Activated T-helper 1 cell treated with anti-CD3 and anti-CD28 coated beads, Interleukin-12 subunit alpha, Interleukin-12 subunit beta, Interleukin-2, Interleukin-4 antibody, amounts not matched to agents 30 ng/mL and 10 ng/mL and 1 ng/mL, durations not matched to agents 14 hours and 24 hours and 36 hours (primary cell): ENCODE data around the gene ABLIM1. TPM values are rescaled to one million over a fixed set of nuclear protein-coding genes. Genes with fewer than 3 reads are reported as not detected.
A peak's percentile ranks its signal among the peaks of the same experiment; 100 is the strongest.

Experiments used
- DNase-seq: peaks from one replicate; pipeline ENCODE4 v3.0.0; 2021; ENCODE audit warnings: low spot score
- H3K27ac Mint-ChIP-seq: one replicate; pipeline ENCODE4 v1.8.0; 2021; ENCODE audit warnings: mild to moderate bottlenecking, mixed read lengths
- H3K27me3 Mint-ChIP-seq: one replicate; pipeline ENCODE4 v1.8.0; 2022; ENCODE audit warnings: mild to moderate bottlenecking, moderate library complexity, mixed read lengths; ENCODE audit not compliant: insufficient read depth
- H3K36me3 Mint-ChIP-seq: one replicate; pipeline ENCODE4 v1.8.0; 2021; ENCODE audit warnings: low read depth, mixed read lengths
- H3K4me1 Mint-ChIP-seq: one replicate; pipeline ENCODE4 v1.8.0; 2021; ENCODE audit warnings: low read depth, mixed read lengths
- H3K4me3 Mint-ChIP-seq: one replicate; pipeline ENCODE4 v1.8.0; 2021; ENCODE audit warnings: mild to moderate bottlenecking, moderate library complexity, mixed read lengths
- H3K9me3 Mint-ChIP-seq: one replicate; pipeline ENCODE4 v1.8.0; 2021; ENCODE audit warnings: mixed read lengths
- intact Hi-C: fragments of 100-400 bp; cut with micrococcal nuclease; formaldehyde crosslinking; loops from one replicate; pipeline ENCODE4 v1.15.1; 2024
- total RNA-seq: library from RNA; stranded (reverse); gene quantifications from 2 replicates; pipeline ENCODE4 v1.2.3, GENCODE V29; 2022

ABLIM1 gene
- total RNA-seq, 1 donor from 2014 or later: 14.2 TPM

DNA sequence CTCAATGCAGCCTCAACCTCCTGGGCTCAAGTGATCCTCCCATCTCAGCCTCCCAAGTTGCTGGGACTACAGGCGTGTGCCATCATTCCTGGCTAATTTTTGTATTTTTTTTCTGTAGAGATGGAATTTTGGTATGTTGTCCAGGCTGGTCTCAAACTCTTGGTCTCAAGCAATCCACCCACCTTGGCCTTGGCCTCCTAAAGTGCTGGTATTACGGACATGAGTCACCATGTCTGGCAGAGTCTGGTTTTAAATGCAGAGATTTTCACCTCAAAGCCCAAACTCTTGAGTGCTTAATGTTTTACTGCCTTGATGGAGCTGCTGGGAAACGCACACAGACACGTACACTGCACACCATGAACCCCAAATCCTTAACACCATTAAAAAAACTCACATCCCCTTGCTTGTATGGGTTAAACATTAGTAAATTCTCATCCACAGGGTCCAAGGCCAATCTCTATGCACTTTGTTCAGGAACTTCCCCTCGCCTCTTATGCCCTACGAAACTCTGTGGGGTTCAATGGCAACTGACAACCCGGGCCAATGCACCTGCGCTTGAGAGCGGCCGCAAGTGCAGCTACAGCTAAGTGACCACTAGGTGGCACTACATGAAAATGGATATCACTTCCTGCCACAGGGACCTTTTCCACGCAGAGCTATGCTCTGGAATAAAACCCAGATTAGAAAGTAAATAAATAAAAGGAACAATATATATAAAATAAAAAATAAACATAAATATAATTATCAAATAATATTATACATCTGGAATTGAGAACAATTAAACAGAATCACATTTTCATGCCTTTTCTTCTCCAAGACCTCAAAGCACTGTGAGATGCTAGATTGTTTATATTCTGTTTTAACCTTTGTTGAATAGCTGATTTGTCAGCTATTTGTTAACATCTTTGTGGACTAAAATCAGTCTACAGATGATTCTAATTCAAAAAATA is 186.8 kb downstream of the ABLIM1 start:
- no peaks in the 10 kb centered on the region for H3K27me3 Mint-ChIP-seq
- intact Hi-C loops: loop anchor here (1.0 to 10.0 kb wide), 9 partner anchors 55 to 654 kb away; no protein-coding TSS in a partner anchor
- peaks cover 31% of the 10 kb centered on the region for H3K4me1 Mint-ChIP-seq
- H3K36me3 Mint-ChIP-seq: peaks cover 11% of the 10 kb centered on the region
- peak; percentile 54 for DNase-seq
- H3K4me3 Mint-ChIP-seq: no peak overlapping the region
- no peaks in the 10 kb centered on the region for H3K9me3 Mint-ChIP-seq
- H3K27ac Mint-ChIP-seq: no peak overlapping the region

DNA sequence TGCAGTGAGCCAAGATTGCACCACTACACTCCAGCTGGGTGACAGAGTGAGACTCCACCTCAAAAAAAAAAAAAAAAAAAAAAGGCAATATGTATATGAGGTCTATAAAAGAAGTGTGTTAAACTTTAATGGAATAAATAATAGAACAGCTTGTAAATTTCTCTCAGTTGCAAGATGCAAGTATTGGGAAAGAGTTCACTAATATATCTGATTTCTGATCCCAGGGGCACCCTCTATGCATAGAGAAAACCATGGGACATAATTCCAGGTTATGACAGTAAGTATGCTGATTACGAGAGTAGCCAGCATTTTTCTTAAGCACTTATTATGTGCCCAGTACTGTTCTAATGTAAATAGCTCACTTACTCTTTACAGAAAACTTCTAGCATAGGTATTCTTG is 187.7 kb downstream of the ABLIM1 start:
- intact Hi-C loops: loop anchor here (2.0 to 10.0 kb wide), 4 partner anchors 147 to 654 kb away; no protein-coding TSS in a partner anchor
- peaks cover 13% of the 10 kb centered on the region for H3K36me3 Mint-ChIP-seq

GRCh38 chr10:114458955-114459354 is 199.1 kb downstream of the ABLIM1 start:
- H3K9me3 Mint-ChIP-seq: no peaks in the 10 kb centered on the region
- H3K36me3 Mint-ChIP-seq: peaks cover 15% of the 10 kb centered on the region
- intact Hi-C loops: loop anchor here (1.0 kb wide), 1 partner anchor 155 kb away; no protein-coding TSS in a partner anchor
- H3K27me3 Mint-ChIP-seq: no peaks in the 10 kb centered on the region
- H3K4me1 Mint-ChIP-seq: peaks cover 9% of the 10 kb centered on the region
- H3K27ac Mint-ChIP-seq: no peak overlapping the region
- no peak overlapping the region for H3K4me3 Mint-ChIP-seq
- no peak for DNase-seq

More for the DNA sequence above, 187.7 kb downstream of the ABLIM1 start:
- peaks cover 27% of the 10 kb centered on the region for H3K4me1 Mint-ChIP-seq
- no peaks in the 10 kb centered on the region for H3K27me3 Mint-ChIP-seq
- H3K9me3 Mint-ChIP-seq: no peaks in the 10 kb centered on the region
- H3K4me3 Mint-ChIP-seq: no peak overlapping the region
- H3K27ac Mint-ChIP-seq: no peak overlapping the region
- DNase-seq: no peak

GRCh38 chr10:114458216-114458920 is 199.7 kb downstream of the ABLIM1 start:
- DNase-seq: no peak
- intact Hi-C loops: no loop called here
- Mint-ChIP-seq H3K9me3 (no peaks in the 10 kb centered on the region), H3K27ac (no peak overlapping the region), H3K27me3 (no peaks in the 10 kb centered on the region), H3K4me1 (peaks cover 9% of the 10 kb centered on the region), H3K4me3 (no peak overlapping the region), H3K36me3 (peaks cover 12% of the 10 kb centered on the region)

DNA sequence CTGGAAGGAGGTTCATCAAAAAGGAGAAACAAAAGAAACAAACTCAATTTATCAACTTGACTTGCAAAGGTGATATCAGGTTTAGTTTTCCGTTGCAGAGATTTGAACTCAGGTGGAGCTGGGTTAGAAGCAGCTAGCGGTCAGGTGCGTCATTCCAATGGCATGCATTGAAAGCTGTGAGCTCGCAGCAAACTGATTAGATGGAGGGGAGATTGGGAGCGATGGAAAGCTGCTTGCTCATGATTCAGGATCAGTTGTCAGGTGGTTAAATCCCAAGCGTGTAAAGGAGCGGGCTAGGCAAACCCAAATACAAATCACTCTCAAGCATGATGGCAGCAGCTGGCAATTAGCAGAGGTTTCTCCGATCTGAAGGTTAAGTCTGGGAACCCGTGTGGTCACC is 204.5 kb downstream of the ABLIM1 start:
- intact Hi-C loops: no loop called here
- DNase-seq: no peak
- Mint-ChIP-seq H3K4me3 (no peak overlapping the region), H3K27me3 (no peaks in the 10 kb centered on the region), H3K9me3 (no peaks in the 10 kb centered on the region), H3K4me1 (no peaks in the 10 kb centered on the region), H3K27ac (no peak overlapping the region), H3K36me3 (peaks cover 7% of the 10 kb centered on the region)

DNA sequence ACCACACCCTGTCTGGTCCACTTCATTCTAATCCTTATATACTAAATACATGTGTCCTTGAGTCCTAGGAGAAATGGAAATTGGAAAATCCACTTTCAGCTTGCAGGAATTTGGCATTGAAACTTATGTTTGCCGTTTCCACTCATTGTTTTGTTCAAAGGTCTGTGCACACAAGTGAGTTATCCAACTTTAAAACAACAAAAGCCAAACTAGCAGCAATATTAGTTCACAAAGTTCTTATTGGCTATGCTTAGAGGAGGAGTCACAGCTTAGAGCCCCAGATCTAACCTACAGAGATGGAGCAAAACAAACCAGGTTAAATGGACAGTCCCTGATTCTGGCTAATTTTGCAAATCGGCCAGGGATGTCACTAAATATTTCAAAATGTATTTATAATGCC is 209.2 kb downstream of the ABLIM1 start:
- peaks cover 13% of the 10 kb centered on the region for H3K36me3 Mint-ChIP-seq
- no peaks in the 10 kb centered on the region for H3K9me3 Mint-ChIP-seq
- H3K27ac Mint-ChIP-seq: no peak overlapping the region
- intact Hi-C loops: no loop called here
- no peaks in the 10 kb centered on the region for H3K27me3 Mint-ChIP-seq
- no peak for DNase-seq
- H3K4me3 Mint-ChIP-seq: no peak overlapping the region
- no peaks in the 10 kb centered on the region for H3K4me1 Mint-ChIP-seq

DNA sequence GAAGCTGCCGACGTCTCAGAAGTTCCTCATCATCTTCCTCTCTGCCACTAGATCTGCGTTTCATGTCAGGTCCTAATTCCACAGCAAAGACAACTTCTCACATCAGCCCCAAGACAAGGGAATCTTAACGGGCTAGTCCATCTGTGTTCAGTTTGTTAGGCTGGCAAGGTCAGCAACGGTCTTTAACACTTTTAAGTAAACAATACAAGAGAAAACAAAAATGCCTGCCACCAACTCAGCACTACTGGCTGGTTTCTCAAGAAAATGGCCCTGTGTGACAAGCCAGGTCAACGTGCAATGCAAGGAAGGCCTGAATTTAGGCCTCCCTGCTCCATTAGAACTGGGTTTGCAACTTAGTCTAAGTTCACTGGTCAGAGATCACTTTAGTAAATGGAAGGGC is 212.7 kb downstream of the ABLIM1 start:
- Mint-ChIP-seq H3K36me3 (peaks cover 22% of the 10 kb centered on the region), H3K9me3 (no peaks in the 10 kb centered on the region), H3K27ac (no peak overlapping the region), H3K4me3 (no peak overlapping the region), H3K4me1 (no peaks in the 10 kb centered on the region), H3K27me3 (no peaks in the 10 kb centered on the region)
- intact Hi-C loops: no loop called here
- no peak for DNase-seq

DNA sequence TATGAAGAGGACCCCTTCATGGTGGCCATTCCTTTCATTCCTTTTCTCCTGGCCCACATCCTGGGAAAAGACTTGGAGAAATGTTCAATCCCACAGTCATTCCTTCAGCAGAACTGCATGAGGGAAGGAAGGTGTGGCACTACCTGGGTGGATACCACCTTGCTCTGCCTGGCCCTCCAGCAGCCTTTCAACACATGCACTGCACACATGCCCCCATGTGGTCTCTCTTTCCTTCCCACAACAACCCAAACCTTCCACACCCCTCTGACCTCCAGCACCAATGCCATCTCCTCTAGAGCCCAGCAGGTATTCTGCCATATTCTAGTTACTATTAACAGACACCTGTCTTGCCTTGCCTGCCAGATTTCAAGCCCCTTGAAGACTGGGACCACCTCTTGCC is 213.3 kb downstream of the ABLIM1 start:
- peaks cover 27% of the 10 kb centered on the region for H3K36me3 Mint-ChIP-seq
- H3K27me3 Mint-ChIP-seq: no peaks in the 10 kb centered on the region
- H3K9me3 Mint-ChIP-seq: no peaks in the 10 kb centered on the region
- H3K27ac Mint-ChIP-seq: no peak overlapping the region
- no peaks in the 10 kb centered on the region for H3K4me1 Mint-ChIP-seq
- H3K4me3 Mint-ChIP-seq: no peak overlapping the region
- DNase-seq: no peak
- intact Hi-C loops: no loop called here

DNA sequence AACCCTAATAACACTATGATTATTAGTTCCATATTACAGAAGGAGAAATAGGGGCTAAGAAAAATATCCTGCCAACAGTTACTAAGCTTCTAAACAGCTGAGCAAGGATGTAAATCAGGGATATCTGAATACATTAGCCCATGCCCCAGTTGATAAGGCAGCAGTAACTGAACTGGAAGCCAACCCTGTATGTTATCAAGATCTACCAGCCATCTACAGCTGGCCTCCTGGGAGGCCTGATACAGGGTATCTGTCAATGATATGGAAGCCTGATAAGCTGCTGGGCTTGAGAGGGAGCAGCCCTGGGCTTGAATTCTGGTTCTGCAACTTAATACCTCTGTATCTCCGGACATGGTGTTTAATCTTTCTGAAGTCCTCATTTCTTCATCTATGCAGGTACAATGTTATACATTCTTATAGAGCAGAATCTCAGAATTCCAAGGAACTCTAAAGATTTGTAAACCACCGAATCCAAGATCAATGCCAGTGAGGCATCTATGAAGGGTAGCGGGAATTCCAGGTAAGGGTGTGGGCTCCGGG is 215.9 kb downstream of the ABLIM1 start:
- no peak for DNase-seq
- Mint-ChIP-seq H3K27ac (no peak overlapping the region), H3K4me3 (no peak overlapping the region), H3K27me3 (no peaks in the 10 kb centered on the region), H3K36me3 (peaks cover 45% of the 10 kb centered on the region), H3K9me3 (no peaks in the 10 kb centered on the region), H3K4me1 (no peaks in the 10 kb centered on the region)
- intact Hi-C loops: no loop called here

- no peak for DNase-seq
- H3K9me3 Mint-ChIP-seq: no peaks in the 10 kb centered on the region
- H3K4me3 Mint-ChIP-seq: no peak overlapping the region
These were observed 217.0 kb downstream of the ABLIM1 start for GRCh38 chr10:114441107-114441506.

DNA sequence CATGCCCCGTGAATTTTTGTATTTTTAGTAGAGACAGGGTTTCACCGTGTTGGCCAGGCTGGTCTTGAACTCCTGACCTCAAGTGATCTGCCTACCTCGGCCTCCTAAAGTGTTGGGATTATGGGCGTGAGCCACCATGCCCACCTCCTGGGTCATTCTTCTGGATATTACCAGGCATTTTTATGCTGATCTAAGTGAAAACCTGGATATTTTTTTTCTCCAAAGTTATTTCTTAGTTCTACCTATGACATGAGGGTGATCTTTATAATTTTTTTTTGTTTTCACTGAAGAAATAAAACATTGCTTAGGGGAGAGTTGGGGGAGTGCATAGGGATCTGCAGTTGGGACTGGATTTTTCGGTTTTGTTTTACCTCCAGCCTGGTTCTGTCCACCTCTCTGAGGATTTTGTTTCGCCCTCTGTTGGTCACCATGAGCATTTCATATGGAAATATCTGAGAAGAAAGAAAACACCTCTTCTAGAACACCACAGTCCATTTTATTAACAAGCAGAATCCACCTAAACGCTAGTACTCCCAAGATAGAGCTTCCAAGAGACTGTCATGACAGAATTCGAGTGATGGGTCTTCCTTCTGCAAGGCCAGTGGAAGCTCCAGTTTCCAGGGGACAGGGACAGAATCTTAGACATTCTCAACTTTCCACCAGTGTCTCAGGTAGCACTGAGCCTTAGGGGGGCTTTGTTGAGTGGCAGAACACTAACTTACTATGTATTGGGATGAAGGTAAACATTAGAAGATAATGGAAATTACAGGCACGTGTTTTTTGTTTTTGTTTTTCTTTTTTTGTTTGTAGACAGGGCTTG is 220.4 kb downstream of the ABLIM1 start:
- no peaks in the 10 kb centered on the region for H3K9me3 Mint-ChIP-seq
- H3K27me3 Mint-ChIP-seq: no peaks in the 10 kb centered on the region
- H3K27ac Mint-ChIP-seq: no peak overlapping the region
- H3K4me3 Mint-ChIP-seq: no peak overlapping the region
- H3K4me1 Mint-ChIP-seq: no peaks in the 10 kb centered on the region
- intact Hi-C loops: loop anchor here (1.0 kb wide), 1 partner anchor 133 kb away; no protein-coding TSS in a partner anchor
- no peak for DNase-seq
- peaks cover 49% of the 10 kb centered on the region for H3K36me3 Mint-ChIP-seq

More at GRCh38 chr10:114441107-114441506, 217.0 kb downstream of the ABLIM1 start:
- H3K4me1 Mint-ChIP-seq: no peaks in the 10 kb centered on the region
- H3K36me3 Mint-ChIP-seq: peaks cover 48% of the 10 kb centered on the region
- no peaks in the 10 kb centered on the region for H3K27me3 Mint-ChIP-seq
- intact Hi-C loops: no loop called here
- no peak overlapping the region for H3K27ac Mint-ChIP-seq

DNA sequence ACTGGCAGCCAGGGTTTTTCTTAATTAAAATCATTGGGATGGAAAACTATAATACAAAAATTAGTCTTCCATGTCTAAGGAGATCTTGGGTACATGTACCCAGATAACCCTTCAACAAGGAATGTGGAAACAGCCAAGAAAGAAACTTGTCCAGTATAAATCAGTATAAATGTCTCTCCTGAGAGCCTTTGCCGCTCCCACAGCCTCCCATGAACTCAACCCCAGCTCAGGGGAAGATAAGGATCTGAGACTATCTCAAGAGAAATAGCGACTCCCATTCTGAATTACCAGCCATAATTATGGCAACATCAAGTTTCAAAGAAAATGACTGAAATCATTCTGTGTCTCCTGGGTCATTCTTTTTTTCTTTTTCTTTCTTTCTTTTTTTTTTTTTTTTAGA is 221.1 kb downstream of the ABLIM1 start:
- no peak for DNase-seq
- intact Hi-C loops: loop anchor here (1.0 kb wide), 1 partner anchor 133 kb away; no protein-coding TSS in a partner anchor
- H3K4me1 Mint-ChIP-seq: no peaks in the 10 kb centered on the region
- no peaks in the 10 kb centered on the region for H3K27me3 Mint-ChIP-seq
- H3K9me3 Mint-ChIP-seq: no peaks in the 10 kb centered on the region
- peaks cover 54% of the 10 kb centered on the region for H3K36me3 Mint-ChIP-seq
- H3K27ac Mint-ChIP-seq: no peak overlapping the region
- no peak overlapping the region for H3K4me3 Mint-ChIP-seq
